Measurements from ENCODE around the gene USE1. TPM values are rescaled to one million over a fixed set of nuclear protein-coding genes. Genes with fewer than 3 reads are reported as not detected.

USE1 gene
- total and polyA plus RNA-seq, 2 experiments from 2014 or later, result 15.5 to 19.4 TPM

DNA sequence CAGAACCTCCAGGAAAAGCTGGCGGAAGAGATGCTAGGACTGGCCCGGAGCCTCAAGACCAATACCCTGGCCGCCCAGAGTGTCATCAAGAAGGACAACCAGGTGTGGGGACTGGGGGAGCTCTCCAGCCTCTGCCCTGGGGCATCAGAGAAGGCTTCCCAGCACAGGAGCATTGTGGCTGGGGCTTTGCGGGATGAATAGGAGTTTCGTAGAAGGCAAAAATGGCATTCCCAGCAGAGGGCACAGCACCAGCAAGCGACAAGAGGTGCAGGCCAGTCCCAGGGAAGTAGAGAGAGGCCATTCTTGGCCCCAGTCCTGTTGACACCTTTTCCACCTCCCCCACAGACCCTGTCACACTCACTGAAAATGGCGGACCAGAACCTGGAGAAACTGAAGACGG, 4.1 kb downstream of the USE1 start (continued):
- TF ChIP-seq, protein P1, sequence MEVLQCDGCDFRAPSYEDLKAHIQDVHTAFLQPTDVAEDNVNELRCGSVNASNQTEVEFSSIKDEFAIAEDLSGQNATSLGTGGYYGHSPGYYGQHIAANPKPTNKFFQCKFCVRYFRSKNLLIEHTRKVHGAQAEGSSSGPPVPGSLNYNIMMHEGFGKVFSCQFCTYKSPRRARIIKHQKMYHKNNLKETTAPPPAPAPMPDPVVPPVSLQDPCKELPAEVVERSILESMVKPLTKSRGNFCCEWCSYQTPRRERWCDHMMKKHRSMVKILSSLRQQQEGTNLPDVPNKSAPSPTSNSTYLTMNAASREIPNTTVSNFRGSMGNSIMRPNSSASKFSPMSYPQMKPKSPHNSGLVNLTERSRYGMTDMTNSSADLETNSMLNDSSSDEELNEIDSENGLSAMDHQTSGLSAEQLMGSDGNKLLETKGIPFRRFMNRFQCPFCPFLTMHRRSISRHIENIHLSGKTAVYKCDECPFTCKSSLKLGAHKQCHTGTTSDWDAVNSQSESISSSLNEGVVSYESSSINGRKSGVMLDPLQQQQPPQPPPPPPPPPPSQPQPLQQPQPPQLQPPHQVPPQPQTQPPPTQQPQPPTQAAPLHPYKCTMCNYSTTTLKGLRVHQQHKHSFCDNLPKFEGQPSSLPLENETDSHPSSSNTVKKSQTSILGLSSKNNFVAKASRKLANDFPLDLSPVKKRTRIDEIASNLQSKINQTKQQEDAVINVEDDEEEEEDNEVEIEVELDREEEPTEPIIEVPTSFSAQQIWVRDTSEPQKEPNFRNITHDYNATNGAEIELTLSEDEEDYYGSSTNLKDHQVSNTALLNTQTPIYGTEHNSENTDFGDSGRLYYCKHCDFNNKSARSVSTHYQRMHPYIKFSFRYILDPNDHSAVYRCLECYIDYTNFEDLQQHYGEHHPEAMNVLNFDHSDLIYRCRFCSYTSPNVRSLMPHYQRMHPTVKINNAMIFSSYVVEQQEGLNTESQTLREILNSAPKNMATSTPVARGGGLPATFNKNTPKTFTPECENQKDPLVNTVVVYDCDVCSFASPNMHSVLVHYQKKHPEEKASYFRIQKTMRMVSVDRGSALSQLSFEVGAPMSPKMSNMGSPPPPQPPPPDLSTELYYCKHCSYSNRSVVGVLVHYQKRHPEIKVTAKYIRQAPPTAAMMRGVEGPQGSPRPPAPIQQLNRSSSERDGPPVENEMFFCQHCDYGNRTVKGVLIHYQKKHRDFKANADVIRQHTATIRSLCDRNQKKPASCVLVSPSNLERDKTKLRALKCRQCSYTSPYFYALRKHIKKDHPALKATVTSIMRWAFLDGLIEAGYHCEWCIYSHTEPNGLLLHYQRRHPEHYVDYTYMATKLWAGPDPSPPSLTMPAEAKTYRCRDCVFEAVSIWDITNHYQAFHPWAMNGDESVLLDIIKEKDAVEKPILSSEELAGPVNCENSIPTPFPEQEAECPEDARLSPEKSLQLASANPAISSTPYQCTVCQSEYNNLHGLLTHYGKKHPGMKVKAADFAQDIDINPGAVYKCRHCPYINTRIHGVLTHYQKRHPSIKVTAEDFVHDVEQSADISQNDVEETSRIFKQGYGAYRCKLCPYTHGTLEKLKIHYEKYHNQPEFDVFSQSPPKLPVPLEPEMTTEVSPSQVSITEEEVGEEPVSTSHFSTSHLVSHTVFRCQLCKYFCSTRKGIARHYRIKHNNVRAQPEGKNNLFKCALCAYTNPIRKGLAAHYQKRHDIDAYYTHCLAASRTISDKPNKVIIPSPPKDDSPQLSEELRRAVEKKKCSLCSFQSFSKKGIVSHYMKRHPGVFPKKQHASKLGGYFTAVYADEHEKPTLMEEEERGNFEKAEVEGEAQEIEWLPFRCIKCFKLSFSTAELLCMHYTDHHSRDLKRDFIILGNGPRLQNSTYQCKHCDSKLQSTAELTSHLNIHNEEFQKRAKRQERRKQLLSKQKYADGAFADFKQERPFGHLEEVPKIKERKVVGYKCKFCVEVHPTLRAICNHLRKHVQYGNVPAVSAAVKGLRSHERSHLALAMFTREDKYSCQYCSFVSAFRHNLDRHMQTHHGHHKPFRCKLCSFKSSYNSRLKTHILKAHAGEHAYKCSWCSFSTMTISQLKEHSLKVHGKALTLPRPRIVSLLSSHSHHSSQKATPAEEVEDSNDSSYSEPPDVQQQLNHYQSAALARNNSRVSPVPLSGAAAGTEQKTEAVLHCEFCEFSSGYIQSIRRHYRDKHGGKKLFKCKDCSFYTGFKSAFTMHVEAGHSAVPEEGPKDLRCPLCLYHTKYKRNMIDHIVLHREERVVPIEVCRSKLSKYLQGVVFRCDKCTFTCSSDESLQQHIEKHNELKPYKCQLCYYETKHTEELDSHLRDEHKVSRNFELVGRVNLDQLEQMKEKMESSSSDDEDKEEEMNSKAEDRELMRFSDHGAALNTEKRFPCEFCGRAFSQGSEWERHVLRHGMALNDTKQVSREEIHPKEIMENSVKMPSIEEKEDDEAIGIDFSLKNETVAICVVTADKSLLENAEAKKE (CRISPR knock-in tag; IDR thresholded peaks at IDR 0.05), result no peak
- TF ChIP-seq CREB1 (CRISPR knock-in tag; IDR thresholded peaks at IDR 0.05; ENCODE audit: low read depth), result no peak
- no peak for TF ChIP-seq POLR2AphosphoS5 (IDR thresholded peaks at IDR 0.05; ENCODE audit: low read depth)
- TF ChIP-seq EZH2phosphoT487 (IDR thresholded peaks at IDR 0.05; ENCODE audit: unreplicated experiment), result no peak
- TF ChIP-seq, protein P2, sequence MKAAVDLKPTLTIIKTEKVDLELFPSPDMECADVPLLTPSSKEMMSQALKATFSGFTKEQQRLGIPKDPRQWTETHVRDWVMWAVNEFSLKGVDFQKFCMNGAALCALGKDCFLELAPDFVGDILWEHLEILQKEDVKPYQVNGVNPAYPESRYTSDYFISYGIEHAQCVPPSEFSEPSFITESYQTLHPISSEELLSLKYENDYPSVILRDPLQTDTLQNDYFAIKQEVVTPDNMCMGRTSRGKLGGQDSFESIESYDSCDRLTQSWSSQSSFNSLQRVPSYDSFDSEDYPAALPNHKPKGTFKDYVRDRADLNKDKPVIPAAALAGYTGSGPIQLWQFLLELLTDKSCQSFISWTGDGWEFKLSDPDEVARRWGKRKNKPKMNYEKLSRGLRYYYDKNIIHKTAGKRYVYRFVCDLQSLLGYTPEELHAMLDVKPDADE (IDR thresholded peaks at IDR 0.05), result no peak

DNA sequence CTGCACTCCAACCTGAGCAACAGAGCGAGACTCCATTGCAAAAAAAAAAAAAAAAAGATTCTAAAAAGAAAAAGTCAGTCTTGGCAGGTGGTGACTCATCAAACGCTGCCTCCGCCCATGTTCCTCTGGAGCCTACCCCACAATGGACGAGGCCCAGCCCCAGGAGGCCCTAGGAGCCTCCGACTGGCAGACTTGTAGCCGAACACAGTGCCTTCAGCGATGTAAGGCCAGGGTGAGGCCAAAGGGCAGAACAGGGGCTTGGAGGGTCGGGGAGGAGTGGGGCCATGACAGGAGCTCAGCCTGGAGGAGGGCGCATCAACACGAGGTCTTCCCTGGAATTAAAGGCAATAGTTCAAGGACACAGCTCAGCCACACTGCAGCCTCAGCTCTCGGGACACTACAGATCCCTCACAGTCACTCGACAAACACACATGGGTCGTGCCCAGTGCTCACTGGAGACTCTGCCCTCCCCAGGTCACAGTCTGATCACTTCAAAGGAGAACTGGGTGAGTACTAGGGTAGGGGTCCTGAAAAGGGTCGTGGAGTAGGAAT, 5.1 kb downstream of the USE1 start:
- DNase-seq (ENCODE audit: low spot score), result no peak
- TF ChIP-seq, protein P3, sequence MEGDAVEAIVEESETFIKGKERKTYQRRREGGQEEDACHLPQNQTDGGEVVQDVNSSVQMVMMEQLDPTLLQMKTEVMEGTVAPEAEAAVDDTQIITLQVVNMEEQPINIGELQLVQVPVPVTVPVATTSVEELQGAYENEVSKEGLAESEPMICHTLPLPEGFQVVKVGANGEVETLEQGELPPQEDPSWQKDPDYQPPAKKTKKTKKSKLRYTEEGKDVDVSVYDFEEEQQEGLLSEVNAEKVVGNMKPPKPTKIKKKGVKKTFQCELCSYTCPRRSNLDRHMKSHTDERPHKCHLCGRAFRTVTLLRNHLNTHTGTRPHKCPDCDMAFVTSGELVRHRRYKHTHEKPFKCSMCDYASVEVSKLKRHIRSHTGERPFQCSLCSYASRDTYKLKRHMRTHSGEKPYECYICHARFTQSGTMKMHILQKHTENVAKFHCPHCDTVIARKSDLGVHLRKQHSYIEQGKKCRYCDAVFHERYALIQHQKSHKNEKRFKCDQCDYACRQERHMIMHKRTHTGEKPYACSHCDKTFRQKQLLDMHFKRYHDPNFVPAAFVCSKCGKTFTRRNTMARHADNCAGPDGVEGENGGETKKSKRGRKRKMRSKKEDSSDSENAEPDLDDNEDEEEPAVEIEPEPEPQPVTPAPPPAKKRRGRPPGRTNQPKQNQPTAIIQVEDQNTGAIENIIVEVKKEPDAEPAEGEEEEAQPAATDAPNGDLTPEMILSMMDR (conservative IDR thresholded peaks at IDR 0.05; ENCODE audit: low read depth in 2 of 2), result no peak
- TF ChIP-seq POLR2AphosphoS5 (IDR thresholded peaks at IDR 0.05; ENCODE audit: low read depth), result no peak
- TF ChIP-seq EZH2 (IDR thresholded peaks at IDR 0.05; ENCODE audit: low read depth, unreplicated experiment), result no peak
- TF ChIP-seq CREB1 (CRISPR knock-in tag; IDR thresholded peaks at IDR 0.05; ENCODE audit: low read depth), result no peak

More for the DNA sequence above, 5.1 kb downstream of the USE1 start:
- peaks cover 5% of the 10 kb centered on the region; the same call in 1 of the 2 replicates for H3K36me3 ChIP-seq (ENCODE audit: insufficient read depth)
- no peaks in the 10 kb centered on the region; the same call in 2 of the 3 replicates for H3K9me3 Mint-ChIP-seq
- no peaks in the 10 kb centered on the region for H3K4me1 ChIP-seq (ENCODE audit: insufficient read depth)
- H3K4me3 Mint-ChIP-seq, result no peak overlapping the region
- no peak overlapping the region for H2AFZ ChIP-seq
- H3K36me3 Mint-ChIP-seq (ENCODE audit: low read depth), result peaks cover 24% of the 10 kb centered on the region
- no peaks in the 10 kb centered on the region for H3K79me2 ChIP-seq (replicated peaks; ENCODE audit: insufficient read depth)
- peaks cover 10% of the 10 kb centered on the region for H3K27me3 Mint-ChIP-seq (ENCODE audit: insufficient read depth, low read depth, poor library complexity)
- H4K20me1 ChIP-seq (replicated peaks; ENCODE audit: insufficient read depth), result no peaks in the 10 kb centered on the region
- no peak overlapping the region for H3K27ac ChIP-seq (ENCODE audit: low read depth)
- no peak for ATAC-seq
- H3K4me3 ChIP-seq, result no peak overlapping the region
- no peaks in the 10 kb centered on the region for H3K9me2 ChIP-seq (ENCODE audit: insufficient read depth)
- H3K4me2 ChIP-seq, result no peak overlapping the region
- no peaks in the 10 kb centered on the region for H3K27me3 ChIP-seq (ENCODE audit: insufficient read depth)
- H3K4me1 Mint-ChIP-seq, result peaks cover 6% of the 10 kb centered on the region
- H3F3A ChIP-seq (replicated peaks; ENCODE audit: low read depth), result peaks cover 7% of the 10 kb centered on the region
- no peak overlapping the region for H3K27ac Mint-ChIP-seq

Data from GM23338 (cell line).